A549 (cell line): ENCODE measurements around the gene COA7. TPM values are rescaled to one million over a fixed set of nuclear protein-coding genes. Genes with fewer than 3 reads are reported as not detected.
A peak's percentile ranks its signal among the peaks of the same experiment; 100 is the strongest.

Experiments
- ATAC-seq, 2 experiments: fragments of 200-7000 bp in 1 of 2; fragments of >200 bp in 1 of 2; cut with Nextera tagmentation in 1 of 2; cut with Tn5 transposase in 1 of 2; 3 replicates each; pipeline versions ENCODE4 v1.8.0 to v1.9.1; 2018 to 2020; ENCODE audit warnings: mild to moderate bottlenecking in 1 of 2, moderate library complexity in 1 of 2
- CTCF ChIA-PET: fragments of 300-600 bp; sonication (Branson Sonifier 250); formaldehyde crosslinking; extraction: SDS; loops from one replicate; lab custom pipeline; 2021; ENCODE audit warnings: antibody characterized with exemption, inconsistent platforms; lab: Yijun Ruan, JAX
- POLR2A ChIA-PET: fragments of 350-600 bp; formaldehyde crosslinking; extraction: SDS; loops from one replicate; lab custom pipeline; 2021; ENCODE audit warnings: antibody characterized with exemption, inconsistent platforms; lab: Yijun Ruan, JAX
- DNase-seq, 2 experiments: peaks; one replicate each; pipeline versions ENCODE4 v3.0.0 to v3.0.0-alpha.2; 2011 to 2016; ENCODE audit warnings: low read depth in 1 of 2, low spot score in 1 of 2
- FAIRE-seq: peaks from 2 replicates; lab custom pipeline; 2011; peaks lifted over from hg19 to GRCh38; lab: Jason Lieb, UNC
- H3K27ac ChIP-seq, 2 experiments: fragments of >200 bp; sonication (Bioruptor Twin); formaldehyde crosslinking; 3 replicates each; pipeline ENCODE4 v1.5.1; 2016 to 2017
- H3K4me1 ChIP-seq: fragments of >200 bp; sonication (Bioruptor Twin); formaldehyde crosslinking; 3 replicates; pipeline ENCODE4 v1.6.1; 2016
- H3K4me2 ChIP-seq: fragments of >200 bp; sonication (Bioruptor Twin); formaldehyde crosslinking; 3 replicates; pipeline ENCODE4 v1.6.1; 2016
- H3K4me3 ChIP-seq: fragments of >200 bp; sonication (Bioruptor Twin); formaldehyde crosslinking; 3 replicates; pipeline ENCODE4 v1.5.1; 2016
- H3K9me3 ChIP-seq: fragments of >200 bp; sonication (Bioruptor Twin); formaldehyde crosslinking; 3 replicates; pipeline ENCODE4 v1.6.1; 2016
- BHLHE40 ChIP-seq: IDR thresholded peaks from 2 replicates; pipeline ENCODE4 v1.6.1; 2012; ENCODE audit warnings: low read depth, low read length, inconsistent platforms
- CEBPB ChIP-seq, 2 experiments: fragments of >200 bp in 1 of 2; sonication (Bioruptor Twin) in 1 of 2; formaldehyde crosslinking in 1 of 2; IDR thresholded peaks; 2 replicates each; pipeline ENCODE4 v1.6.1; 2012 to 2016
- CHD2 ChIP-seq: fragments of 150-350 bp; IDR thresholded peaks from 2 replicates; pipeline ENCODE4 v1.6.1; 2014; ENCODE audit warnings: low read length; ENCODE audit not compliant: partially characterized antibody
- CHD4 ChIP-seq: fragments of 200-600 bp; sonication (generic); IDR thresholded peaks from 2 replicates; pipeline ENCODE4 v1.6.1; 2016; ENCODE audit warnings: antibody characterized with exemption, mild to moderate bottlenecking, borderline replicate concordance
- EP300 ChIP-seq, 2 experiments: fragments of >200 bp; sonication (Bioruptor Twin); formaldehyde crosslinking; IDR thresholded peaks; 2 replicates in 1 of 2; 3 replicates in 1 of 2; pipeline ENCODE4 v1.6.1; 2016 to 2017
- GATA3 ChIP-seq: IDR thresholded peaks from 2 replicates; pipeline ENCODE4 v1.6.1; 2012; ENCODE audit warnings: borderline replicate concordance
- HOXB5 ChIP-seq: fragments of 250-450 bp; sonication (Bioruptor Pico); IDR thresholded peaks from 2 replicates; pipeline ENCODE4 v1.5.0; 2020; ENCODE audit warnings: mild to moderate bottlenecking, moderate library complexity
- JUN ChIP-seq, 2 experiments: fragments of >200 bp; sonication (Bioruptor Twin); formaldehyde crosslinking; IDR thresholded peaks; 2 replicates in 1 of 2; 3 replicates in 1 of 2; pipeline ENCODE4 v1.6.1; 2016 to 2017
- JUNB ChIP-seq: fragments of >200 bp; sonication (Bioruptor Twin); formaldehyde crosslinking; IDR thresholded peaks from 2 replicates; pipeline ENCODE4 v1.6.1; 2016
- KDM1A ChIP-seq: fragments of 200-600 bp; sonication (generic); IDR thresholded peaks from 2 replicates; pipeline ENCODE4 v1.6.1; 2016; ENCODE audit warnings: low read depth, mild to moderate bottlenecking
- KDM5A ChIP-seq: fragments of 200-600 bp; sonication (generic); IDR thresholded peaks from 2 replicates; pipeline ENCODE4 v1.6.1; 2016; ENCODE audit warnings: antibody characterized with exemption, mild to moderate bottlenecking
- MAZ ChIP-seq: fragments of 150-350 bp; IDR thresholded peaks from 2 replicates; pipeline ENCODE4 v1.6.1; 2014; ENCODE audit warnings: antibody characterized with exemption, low read depth, low read length, borderline replicate concordance
- MYC ChIP-seq: IDR thresholded peaks from 2 replicates; pipeline ENCODE4 v1.6.1; 2012; ENCODE audit warnings: mild to moderate bottlenecking, inconsistent platforms, low read length, improper control_type of control experiment, borderline replicate concordance
- NPAS2 ChIP-seq: fragments of 250-450 bp; sonication (Bioruptor Pico); IDR thresholded peaks from 2 replicates; pipeline ENCODE4 v1.8.0; 2022; ENCODE audit warnings: mild to moderate bottlenecking, moderate library complexity, borderline replicate concordance
- NR3C1 ChIP-seq: fragments of >200 bp; sonication (Bioruptor Twin); formaldehyde crosslinking; IDR thresholded peaks from 3 replicates; pipeline ENCODE4 v1.6.1; 2017
- POLR2A ChIP-seq: IDR thresholded peaks from 2 replicates; pipeline ENCODE4 v1.6.1; 2012; ENCODE audit warnings: mild to moderate bottlenecking, low read length
- RARB ChIP-seq: fragments of 250-450 bp; sonication (Bioruptor Pico); IDR thresholded peaks from 2 replicates; pipeline ENCODE4 v1.8.0; 2021; ENCODE audit warnings: mild to moderate bottlenecking, moderate library complexity
- RCOR1 ChIP-seq: fragments of 150-350 bp; IDR thresholded peaks from 2 replicates; pipeline ENCODE4 v1.6.1; 2014; ENCODE audit warnings: antibody characterized with exemption, low read length, low read depth
- ZC3H11A ChIP-seq: fragments of 450-650 bp; IDR thresholded peaks from 2 replicates; pipeline ENCODE4 v1.6.1; 2014; ENCODE audit warnings: antibody characterized with exemption, mild to moderate bottlenecking
- ZFP36 ChIP-seq: fragments of 450-650 bp; IDR thresholded peaks from 2 replicates; pipeline ENCODE4 v1.6.1; 2014; ENCODE audit warnings: borderline replicate concordance; ENCODE audit not compliant: partially characterized antibody
- ZNF302 ChIP-seq: fragments of 250-450 bp; sonication (Bioruptor Pico); IDR thresholded peaks from 2 replicates; pipeline ENCODE4 v1.9.0; 2021; ENCODE audit warnings: inconsistent platforms, mild to moderate bottlenecking, moderate library complexity
- ZSCAN20 ChIP-seq: fragments of 250-450 bp; sonication (Bioruptor Pico); IDR thresholded peaks from 2 replicates; pipeline ENCODE4 v1.8.0; 2022; ENCODE audit warnings: mild to moderate bottlenecking, moderate library complexity
- WGBS: methylation state at CpG from one replicate; pipeline ENCODE4 v1.1.6; 2017; ENCODE audit errors: missing lambda C conversion rate; 5-methylcytosine and 5-hydroxymethylcytosine counted together
- polyA plus RNA-seq, 4 experiments: library from polyadenylated mRNA; depleted of rRNA in 3 of 4; stranded (reverse); fragments of >200 nt; fragmentation: RNase III in 1 of 4; extraction: RNeasy Plus Mini Kit Qiagen cat#74134 plus additional on column Dnase treatment in 1 of 4; gene quantifications; 2 replicates in 3 of 4; 3 replicates in 1 of 4; pipeline ENCODE4 v1.2.3, GENCODE V29; 2011 to 2017
- TF ChIP-seq, protein P1 (sequence below): fragments of 450-650 bp; IDR thresholded peaks from 2 replicates; pipeline ENCODE4 v1.6.1; 2014; ENCODE audit warnings: antibody characterized with exemption
- TF ChIP-seq, protein P2 (sequence below): fragments of 150-350 bp; IDR thresholded peaks from 2 replicates; pipeline ENCODE4 v1.6.1; 2014; ENCODE audit warnings: low read depth, mild to moderate bottlenecking, low read length
- TF ChIP-seq, protein P3 (sequence below): fragments of 250-450 bp; sonication (Bioruptor Pico); IDR thresholded peaks from 2 replicates; pipeline ENCODE4 v1.5.0; 2020; ENCODE audit warnings: low read depth, mild to moderate bottlenecking, moderate library complexity
- TF ChIP-seq, protein P4 (sequence below): IDR thresholded peaks from 2 replicates; pipeline ENCODE4 v1.6.1; 2012
- TF ChIP-seq, protein P5 (sequence below): IDR thresholded peaks from 2 replicates; pipeline ENCODE4 v1.6.1; 2012; ENCODE audit warnings: low read depth, borderline replicate concordance
- TF ChIP-seq, protein P6 (sequence below): fragments of >200 bp; sonication (Bioruptor Twin); formaldehyde crosslinking; IDR thresholded peaks from 2 replicates; pipeline ENCODE4 v1.6.1; 2016
- TF ChIP-seq, protein P7 (sequence below): IDR thresholded peaks from 2 replicates; pipeline ENCODE4 v1.6.1; 2012

Gene COA7
- polyA plus RNA-seq, 2 of the 4 experiments (the other 2 are of a cell fraction), result 18.1 to 22.0 TPM

DNA sequence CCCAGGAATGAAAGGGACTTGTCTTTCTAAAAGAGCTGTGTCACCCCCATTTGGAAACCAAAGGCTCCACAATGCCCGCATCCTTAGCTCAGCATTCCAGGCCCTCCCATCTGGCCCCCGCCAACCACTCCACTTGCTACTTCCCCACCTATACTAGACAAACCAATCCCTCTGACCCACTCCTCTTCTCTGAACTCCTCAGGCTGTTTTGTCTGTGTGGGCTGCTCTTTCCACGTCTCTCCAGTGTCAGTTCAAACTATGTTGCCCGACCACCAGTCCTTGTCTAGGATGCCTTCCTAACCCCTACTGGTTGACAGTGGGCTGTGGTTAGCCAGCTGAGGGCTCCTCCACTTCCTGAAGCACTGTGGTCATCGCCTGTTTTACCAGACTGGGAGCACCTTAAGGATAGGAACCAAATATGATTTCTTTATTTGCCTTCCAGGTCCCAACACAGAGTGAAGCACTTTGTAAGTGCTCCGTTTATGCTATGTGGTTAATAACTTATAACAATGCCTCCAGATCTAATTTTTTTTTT is 8.1 kb upstream of the COA7 start:
- 91% methylated on average over 5 of the region's 6 CpGs for WGBS
- no peak for TF ChIP-seq CHD4
- TF ChIP-seq RCOR1, result no peak
- no peak for TF ChIP-seq CHD2
- TF ChIP-seq RARB (CRISPR knock-in tag), result no peak
- no peak for TF ChIP-seq KDM5A
- TF ChIP-seq NR3C1, result no peak
- no peak for TF ChIP-seq ZC3H11A
- ChIA-PET POLR2A (no interaction called here), CTCF (interaction anchor here (0.7 to 2.0 kb wide), 4 partner anchors 9 to 137 kb away, joined by 3 to 5 read pairs (median 4); partner anchors contain the start of gene ZYG11A)
- no peak for ATAC-seq
- no peak for DNase-seq
- no peak overlapping the region for H3K4me2 ChIP-seq
- FAIRE-seq, result no peak
- no peaks in the 10 kb centered on the region for H3K9me3 ChIP-seq
- peaks cover 35% of the 10 kb centered on the region for H3K4me1 ChIP-seq
- H3K27ac ChIP-seq, result peak overlapping the region; percentile 35 to 42; a peak in 4 of 6 replicates
- H3K4me3 ChIP-seq, result no peak overlapping the region

DNA sequence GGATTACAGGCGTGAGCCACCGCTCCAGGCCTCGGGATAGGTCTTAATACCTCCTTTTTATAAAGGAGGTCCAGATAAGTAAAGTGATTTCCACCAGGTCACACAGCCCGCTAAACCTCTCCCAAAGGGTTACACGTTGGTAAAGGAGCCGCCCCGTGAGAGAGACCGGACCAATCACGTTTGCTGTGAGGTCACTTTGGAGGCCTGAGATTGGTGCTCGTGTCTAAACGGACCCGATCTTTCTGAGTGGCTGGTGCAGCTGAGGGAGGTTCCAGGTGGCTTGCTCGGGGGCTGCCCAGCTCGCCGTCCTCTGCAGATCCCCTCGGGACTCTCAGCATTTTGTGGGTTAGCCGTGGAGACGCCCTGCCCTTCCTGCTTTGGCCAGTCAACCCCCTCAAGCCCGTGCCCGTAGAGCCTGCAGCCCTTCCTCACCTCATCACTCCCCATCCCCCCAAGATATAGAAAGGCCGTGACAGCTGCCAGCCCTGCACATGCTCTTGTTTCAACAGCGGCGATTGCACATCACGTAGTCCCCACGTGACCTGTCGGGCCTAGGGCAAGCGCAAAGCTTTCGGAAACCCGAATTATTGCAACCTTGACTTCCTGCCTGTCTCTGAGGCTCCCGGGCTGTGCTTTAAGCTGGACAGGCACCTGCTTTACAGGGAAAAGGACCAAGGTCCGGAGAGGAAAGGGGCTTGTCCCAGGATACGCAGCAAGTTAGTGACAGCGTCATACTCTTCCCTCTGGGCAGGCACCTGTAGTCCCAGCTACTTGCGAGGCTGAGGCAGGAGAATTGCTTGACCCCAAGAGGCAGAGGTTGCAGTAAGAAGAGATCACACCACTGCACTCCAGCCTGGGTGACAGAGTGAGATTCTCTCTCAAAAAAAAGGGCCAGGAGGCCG is 5.0 kb upstream of the COA7 start:
- POLR2A ChIA-PET, result interaction anchor here (0.6 to 1.0 kb wide), 2 partner anchors 45 to 218 kb away, joined by 3 read pairs; partner anchors contain the start of gene ECHDC2
- ATAC-seq, result peak; percentile 93 to 95
- 9% methylated on average over 20 of the region's 35 CpGs for WGBS
- Histone ChIP-seq H3K9me3 (no peaks in the 10 kb centered on the region), H3K27ac (peak overlapping the region; percentile 75 to 85), H3K4me1 (peaks cover 26% of the 10 kb centered on the region), H3K4me3 (peak overlapping the region; percentile 46), H3K4me2 (peak overlapping the region; percentile 75)
- DNase-seq, result peak; percentile 81 to 92
- TF ChIP-seq, protein P1, sequence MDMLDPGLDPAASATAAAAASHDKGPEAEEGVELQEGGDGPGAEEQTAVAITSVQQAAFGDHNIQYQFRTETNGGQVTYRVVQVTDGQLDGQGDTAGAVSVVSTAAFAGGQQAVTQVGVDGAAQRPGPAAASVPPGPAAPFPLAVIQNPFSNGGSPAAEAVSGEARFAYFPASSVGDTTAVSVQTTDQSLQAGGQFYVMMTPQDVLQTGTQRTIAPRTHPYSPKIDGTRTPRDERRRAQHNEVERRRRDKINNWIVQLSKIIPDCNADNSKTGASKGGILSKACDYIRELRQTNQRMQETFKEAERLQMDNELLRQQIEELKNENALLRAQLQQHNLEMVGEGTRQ, result peak; percentile 90
- 0 out of 2 replicates have a peak, but pooled peaks have one; percentile 46 for TF ChIP-seq MYC
- TF ChIP-seq, protein P2, sequence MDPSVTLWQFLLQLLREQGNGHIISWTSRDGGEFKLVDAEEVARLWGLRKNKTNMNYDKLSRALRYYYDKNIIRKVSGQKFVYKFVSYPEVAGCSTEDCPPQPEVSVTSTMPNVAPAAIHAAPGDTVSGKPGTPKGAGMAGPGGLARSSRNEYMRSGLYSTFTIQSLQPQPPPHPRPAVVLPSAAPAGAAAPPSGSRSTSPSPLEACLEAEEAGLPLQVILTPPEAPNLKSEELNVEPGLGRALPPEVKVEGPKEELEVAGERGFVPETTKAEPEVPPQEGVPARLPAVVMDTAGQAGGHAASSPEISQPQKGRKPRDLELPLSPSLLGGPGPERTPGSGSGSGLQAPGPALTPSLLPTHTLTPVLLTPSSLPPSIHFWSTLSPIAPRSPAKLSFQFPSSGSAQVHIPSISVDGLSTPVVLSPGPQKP, result no peak
- TF ChIP-seq KDM1A, result no peak
- TF ChIP-seq, protein P3, sequence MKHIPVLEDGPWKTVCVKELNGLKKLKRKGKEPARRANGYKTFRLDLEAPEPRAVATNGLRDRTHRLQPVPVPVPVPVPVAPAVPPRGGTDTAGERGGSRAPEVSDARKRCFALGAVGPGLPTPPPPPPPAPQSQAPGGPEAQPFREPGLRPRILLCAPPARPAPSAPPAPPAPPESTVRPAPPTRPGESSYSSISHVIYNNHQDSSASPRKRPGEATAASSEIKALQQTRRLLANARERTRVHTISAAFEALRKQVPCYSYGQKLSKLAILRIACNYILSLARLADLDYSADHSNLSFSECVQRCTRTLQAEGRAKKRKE, result peak; percentile 76; the same call in 1 of the 2 replicates
- TF ChIP-seq, protein P4, sequence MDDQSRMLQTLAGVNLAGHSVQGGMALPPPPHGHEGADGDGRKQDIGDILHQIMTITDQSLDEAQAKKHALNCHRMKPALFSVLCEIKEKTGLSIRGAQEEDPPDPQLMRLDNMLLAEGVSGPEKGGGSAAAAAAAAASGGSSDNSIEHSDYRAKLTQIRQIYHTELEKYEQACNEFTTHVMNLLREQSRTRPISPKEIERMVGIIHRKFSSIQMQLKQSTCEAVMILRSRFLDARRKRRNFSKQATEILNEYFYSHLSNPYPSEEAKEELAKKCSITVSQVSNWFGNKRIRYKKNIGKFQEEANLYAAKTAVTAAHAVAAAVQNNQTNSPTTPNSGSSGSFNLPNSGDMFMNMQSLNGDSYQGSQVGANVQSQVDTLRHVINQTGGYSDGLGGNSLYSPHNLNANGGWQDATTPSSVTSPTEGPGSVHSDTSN, result no peak
- no peak for TF ChIP-seq CHD2
- no peak for TF ChIP-seq JUNB
- TF ChIP-seq BHLHE40, result no peak; the same call in 1 of the 2 replicates
- TF ChIP-seq, protein P5, sequence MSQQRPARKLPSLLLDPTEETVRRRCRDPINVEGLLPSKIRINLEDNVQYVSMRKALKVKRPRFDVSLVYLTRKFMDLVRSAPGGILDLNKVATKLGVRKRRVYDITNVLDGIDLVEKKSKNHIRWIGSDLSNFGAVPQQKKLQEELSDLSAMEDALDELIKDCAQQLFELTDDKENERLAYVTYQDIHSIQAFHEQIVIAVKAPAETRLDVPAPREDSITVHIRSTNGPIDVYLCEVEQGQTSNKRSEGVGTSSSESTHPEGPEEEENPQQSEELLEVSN, result peak; percentile 73; the same call in 1 of the 2 replicates
- peak; percentile 79 for TF ChIP-seq NPAS2 (CRISPR knock-in tag)
- no peak for TF ChIP-seq ZSCAN20 (CRISPR knock-in tag)
- 0 out of 2 replicates have a peak, but pooled peaks have one; percentile 17 for TF ChIP-seq GATA3
- TF ChIP-seq CEBPB (IDR thresholded peaks at IDR 0.05), result peak; percentile 43 to 83; a peak in 3 of 4 replicates
- peak; percentile 7; the same call in 1 of the 2 replicates for TF ChIP-seq POLR2A
- TF ChIP-seq, protein P6, sequence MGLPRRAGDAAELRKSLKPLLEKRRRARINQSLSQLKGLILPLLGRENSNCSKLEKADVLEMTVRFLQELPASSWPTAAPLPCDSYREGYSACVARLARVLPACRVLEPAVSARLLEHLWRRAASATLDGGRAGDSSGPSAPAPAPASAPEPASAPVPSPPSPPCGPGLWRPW, result no peak
- no peak for TF ChIP-seq NR3C1
- TF ChIP-seq HOXB5 (CRISPR knock-in tag), result no peak
- no peak for TF ChIP-seq EP300 (IDR thresholded peaks at IDR 0.05)
- no peak for TF ChIP-seq MAZ
- peak in 1 of 2 experiments; percentile 64; a peak in 2 of 5 replicates for TF ChIP-seq JUN (IDR thresholded peaks at IDR 0.05)
- TF ChIP-seq, protein P7, sequence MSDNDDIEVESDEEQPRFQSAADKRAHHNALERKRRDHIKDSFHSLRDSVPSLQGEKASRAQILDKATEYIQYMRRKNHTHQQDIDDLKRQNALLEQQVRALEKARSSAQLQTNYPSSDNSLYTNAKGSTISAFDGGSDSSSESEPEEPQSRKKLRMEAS, result peak; percentile 97
- TF ChIP-seq ZFP36, result no peak
- TF ChIP-seq ZNF302, result no peak
- FAIRE-seq, result no peak
- CTCF ChIA-PET, result interaction anchor here (1.1 to 1.3 kb wide), 2 partner anchors 13 to 45 kb away, joined by 3 to 4 read pairs; no protein-coding TSS in a partner anchor
